Uterus (tissue), 4 donors: ENCODE data around the gene COL4A6. TPM values are rescaled to one million over a fixed set of nuclear protein-coding genes. Genes with fewer than 3 reads are reported as not detected.

Experiments used
- DNase-seq, 2 donors: peaks; one replicate each; pipeline ENCODE4 v3.0.0-alpha.2; 2019 to 2020
- H3K27ac ChIP-seq, 2 donors: fragments of 200-600 bp; sonication (generic); 1 replicate in 1 of 2; 2 replicates in 1 of 2; pipeline ENCODE4 v1.5.1; 2016 to 2018
- H3K27me3 ChIP-seq, 2 donors: fragments of 200-600 bp; sonication (generic); one replicate each; pipeline ENCODE4 v1.5.1; 2018 to 2019; ENCODE audit warnings: control low read depth in 1 of 2
- H3K36me3 ChIP-seq, 2 donors: fragments of 200-600 bp; sonication (generic); one replicate each; pipeline ENCODE4 v1.5.1; 2019; ENCODE audit warnings: control low read depth in 1 of 2
- H3K4me1 ChIP-seq, 2 donors: fragments of 200-600 bp; sonication (generic); one replicate each; pipeline ENCODE4 v1.5.1; 2018 to 2019; ENCODE audit warnings: control low read depth in 1 of 2
- H3K4me3 ChIP-seq, 2 donors: fragments of 200-600 bp; sonication (generic); 1 replicate in 1 of 2; 2 replicates in 1 of 2; pipeline ENCODE4 v1.5.1; 2018 to 2019; ENCODE audit warnings: mild to moderate bottlenecking in 1 of 2
- H3K9me3 ChIP-seq, 2 donors: fragments of 200-600 bp; sonication (generic); one replicate each; pipeline ENCODE4 v1.5.1; 2019; ENCODE audit warnings: control low read depth in 1 of 2
- POLR2A ChIP-seq, 2 donors: fragments of 450-650 bp; IDR thresholded peaks; one replicate each; pipeline ENCODE4 v1.6.1; 2016; ENCODE audit warnings: antibody characterized with exemption in 2 of 2, mild to moderate bottlenecking in 1 of 2, moderate library complexity in 1 of 2
- intact Hi-C: fragments of 100-400 bp; cut with DNase I; formaldehyde crosslinking; loops from one replicate; pipeline ENCODE4 v1.15.1; 2023; ENCODE audit warnings: low total_unique reads
- total RNA-seq, 4 donors: library from RNA; depleted of rRNA in 3 of 4; stranded (reverse); fragments of >200 nt in 3 of 4; gene quantifications; one replicate each; pipeline versions ENCODE4 v1.1.0 to v1.2.4, GENCODE V29; 2014 to 2023
- TF ChIP-seq, protein P1 (sequence below), 4 experiments: fragments of 200-600 bp in 2 of 4; fragments of 450-650 bp in 2 of 4; sonication (generic) in 2 of 4; IDR thresholded peaks; one replicate each; pipeline ENCODE4 v1.5.1; 2016 to 2019; ENCODE audit warnings: antibody characterized with exemption in 4 of 4, mild to moderate bottlenecking in 2 of 4, moderate library complexity in 1 of 4
- donor health status: DM: yes; HTN: yes; CAD: no.

COL4A6 gene
- total RNA-seq, 4 donors from 2014 or later = 0.88 to 113 (median 42.9) TPM

DNA sequence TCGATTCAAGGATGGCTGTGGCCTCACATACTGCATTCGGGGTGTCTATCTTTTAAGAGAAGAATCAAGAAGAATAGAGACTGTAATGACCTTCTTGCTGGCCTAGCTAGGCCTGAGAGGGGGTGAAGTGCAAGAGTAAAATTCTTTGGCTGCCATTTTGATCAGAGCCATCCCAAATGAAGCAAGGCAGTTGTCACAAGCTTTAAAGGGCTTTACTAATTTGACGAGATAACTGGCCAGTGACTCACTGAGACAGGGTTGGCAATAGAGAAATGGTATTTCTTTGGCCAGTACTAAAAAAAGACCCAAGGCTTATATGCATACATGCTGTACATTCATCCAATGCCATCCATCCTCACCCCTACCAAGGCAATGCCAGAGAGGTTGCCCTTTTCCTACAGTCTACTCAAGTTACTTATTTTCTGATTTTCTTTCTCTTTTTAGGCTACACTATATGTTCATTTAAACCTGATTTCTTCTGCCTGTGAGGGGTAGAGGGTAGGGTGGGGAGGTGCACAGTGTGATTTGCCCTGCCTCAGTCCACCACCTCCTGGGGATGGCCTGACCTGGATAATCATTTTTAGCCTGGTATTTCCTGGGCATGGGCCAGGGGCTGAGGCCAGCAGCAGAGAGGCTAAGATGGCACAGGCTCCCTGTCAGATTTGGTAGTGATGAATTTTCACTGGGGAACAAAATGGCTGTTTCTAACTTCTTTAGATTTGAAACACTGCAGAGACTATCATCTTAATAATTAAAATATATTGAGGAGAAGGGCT is 314.4 kb downstream of the COL4A6 start:
- DNase-seq = no peak
- H3K27me3 ChIP-seq = no peaks in the 10 kb centered on the region
- intact Hi-C loops = no loop called here
- no peak overlapping the region for H3K27ac ChIP-seq
- H3K36me3 ChIP-seq = no peaks in the 10 kb centered on the region
- no peaks in the 10 kb centered on the region for H3K9me3 ChIP-seq
- no peak overlapping the region for H3K4me3 ChIP-seq
- no peaks in the 10 kb centered on the region for H3K4me1 ChIP-seq
- TF ChIP-seq, protein P1, sequence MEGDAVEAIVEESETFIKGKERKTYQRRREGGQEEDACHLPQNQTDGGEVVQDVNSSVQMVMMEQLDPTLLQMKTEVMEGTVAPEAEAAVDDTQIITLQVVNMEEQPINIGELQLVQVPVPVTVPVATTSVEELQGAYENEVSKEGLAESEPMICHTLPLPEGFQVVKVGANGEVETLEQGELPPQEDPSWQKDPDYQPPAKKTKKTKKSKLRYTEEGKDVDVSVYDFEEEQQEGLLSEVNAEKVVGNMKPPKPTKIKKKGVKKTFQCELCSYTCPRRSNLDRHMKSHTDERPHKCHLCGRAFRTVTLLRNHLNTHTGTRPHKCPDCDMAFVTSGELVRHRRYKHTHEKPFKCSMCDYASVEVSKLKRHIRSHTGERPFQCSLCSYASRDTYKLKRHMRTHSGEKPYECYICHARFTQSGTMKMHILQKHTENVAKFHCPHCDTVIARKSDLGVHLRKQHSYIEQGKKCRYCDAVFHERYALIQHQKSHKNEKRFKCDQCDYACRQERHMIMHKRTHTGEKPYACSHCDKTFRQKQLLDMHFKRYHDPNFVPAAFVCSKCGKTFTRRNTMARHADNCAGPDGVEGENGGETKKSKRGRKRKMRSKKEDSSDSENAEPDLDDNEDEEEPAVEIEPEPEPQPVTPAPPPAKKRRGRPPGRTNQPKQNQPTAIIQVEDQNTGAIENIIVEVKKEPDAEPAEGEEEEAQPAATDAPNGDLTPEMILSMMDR (IDR thresholded peaks at IDR 0.05) = no peak
- TF ChIP-seq POLR2A (IDR thresholded peaks at IDR 0.05) = no peak

DNA sequence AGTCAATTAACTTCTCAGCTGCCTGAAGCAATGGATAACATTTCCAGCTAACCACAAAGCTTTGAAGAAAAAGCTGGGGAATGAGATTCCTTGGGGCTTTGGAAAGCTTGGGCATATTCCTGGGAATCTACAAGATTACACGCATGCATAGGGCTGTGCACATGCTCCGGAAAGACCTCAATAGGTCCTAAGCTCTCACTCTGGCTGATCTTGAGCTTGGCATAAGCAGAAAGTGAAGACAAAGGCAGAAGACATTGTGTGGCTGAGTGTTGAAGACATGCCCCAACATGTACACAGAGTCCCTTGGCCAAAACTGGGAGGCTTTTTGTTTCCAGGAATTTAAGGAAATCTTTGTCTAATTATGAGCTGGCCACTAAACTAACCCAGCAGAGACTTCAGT is 315.5 kb downstream of the COL4A6 start:
- DNase-seq = no peak
- H3K4me3 ChIP-seq = no peak overlapping the region
- intact Hi-C loops = no loop called here
- no peaks in the 10 kb centered on the region for H3K9me3 ChIP-seq
- no peaks in the 10 kb centered on the region for H3K4me1 ChIP-seq
- no peaks in the 10 kb centered on the region for H3K27me3 ChIP-seq
- no peak for TF ChIP-seq POLR2A (IDR thresholded peaks at IDR 0.05)
- TF ChIP-seq, protein P1 (IDR thresholded peaks at IDR 0.05) = no peak
- no peak overlapping the region for H3K27ac ChIP-seq
- no peaks in the 10 kb centered on the region for H3K36me3 ChIP-seq

DNA sequence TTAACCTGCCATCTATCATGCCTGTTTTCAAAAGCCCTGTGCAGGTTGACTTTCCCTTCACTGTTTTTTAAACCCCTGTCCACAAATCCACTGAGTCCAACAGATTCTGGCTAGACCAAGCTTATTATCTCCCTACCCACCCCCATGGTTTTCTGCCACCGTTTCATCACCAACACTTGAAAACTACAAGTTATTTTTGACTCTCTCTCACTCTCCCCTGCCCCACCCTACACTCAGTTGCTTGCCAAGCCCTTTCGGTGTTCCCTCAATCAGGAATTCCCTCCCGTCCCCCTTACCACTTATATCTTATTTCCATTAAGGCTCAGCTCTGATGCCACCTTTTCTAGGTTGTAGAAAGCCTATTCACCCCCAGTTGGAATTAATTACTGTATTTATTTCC is 316.9 kb downstream of the COL4A6 start:
- Histone ChIP-seq H3K36me3 (no peaks in the 10 kb centered on the region), H3K9me3 (no peaks in the 10 kb centered on the region), H3K27ac (no peak overlapping the region), H3K4me1 (no peaks in the 10 kb centered on the region), H3K4me3 (no peak overlapping the region), H3K27me3 (no peaks in the 10 kb centered on the region)
- no peak for DNase-seq
- intact Hi-C loops = no loop called here
- TF ChIP-seq, protein P1 (IDR thresholded peaks at IDR 0.05) = no peak
- no peak for TF ChIP-seq POLR2A (IDR thresholded peaks at IDR 0.05)

DNA sequence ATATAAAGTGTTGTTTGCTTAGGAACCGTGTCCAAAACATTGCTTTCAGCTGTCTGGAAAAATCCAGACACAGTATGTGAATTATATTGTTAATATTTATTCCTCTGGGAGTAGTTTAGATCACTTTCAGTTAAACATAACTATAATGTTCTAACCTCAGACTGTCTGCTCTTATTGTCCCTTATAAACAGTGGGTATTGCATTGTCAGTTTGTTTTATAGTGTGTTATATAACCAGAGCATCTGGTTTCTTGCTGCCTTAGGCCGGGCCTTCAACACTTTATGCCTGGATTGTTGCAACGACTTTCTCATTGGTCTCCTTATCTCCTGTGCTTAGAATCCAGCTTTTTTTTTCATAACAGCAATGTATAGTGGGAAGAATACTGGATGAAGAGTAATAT is 320.2 kb downstream of the COL4A6 start:
- no peaks in the 10 kb centered on the region for H3K27me3 ChIP-seq

DNA sequence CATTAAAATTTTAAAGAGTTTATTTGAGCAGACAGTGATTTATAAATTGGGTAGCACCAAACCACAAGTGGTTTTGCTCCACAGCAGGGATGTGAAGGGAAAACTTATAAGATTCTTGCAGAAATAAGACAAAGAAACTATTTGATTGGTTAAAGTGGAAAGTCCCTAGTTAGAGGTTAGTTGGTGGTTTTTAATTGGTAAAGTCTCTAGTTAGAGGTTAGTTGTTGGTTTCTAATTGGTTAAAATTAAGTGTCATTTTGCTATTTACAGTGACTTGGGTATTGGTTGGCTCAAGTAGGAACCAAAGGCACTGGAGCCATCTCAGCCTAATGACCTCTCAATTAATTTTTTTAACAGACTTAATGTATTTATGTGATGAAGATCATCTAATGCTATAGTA is 323.7 kb downstream of the COL4A6 start:
- Histone ChIP-seq H3K27me3 (no peaks in the 10 kb centered on the region), H3K4me1 (no peaks in the 10 kb centered on the region), H3K9me3 (no peaks in the 10 kb centered on the region), H3K27ac (no peak overlapping the region), H3K36me3 (no peaks in the 10 kb centered on the region), H3K4me3 (no peak overlapping the region)
- TF ChIP-seq, protein P1 (IDR thresholded peaks at IDR 0.05) = no peak
- TF ChIP-seq POLR2A (IDR thresholded peaks at IDR 0.05) = no peak
- intact Hi-C loops = no loop called here
- DNase-seq = no peak

More for the DNA sequence above, 320.2 kb downstream of the COL4A6 start:
- intact Hi-C loops = no loop called here
- no peak overlapping the region for H3K27ac ChIP-seq
- no peak overlapping the region for H3K4me3 ChIP-seq
- TF ChIP-seq POLR2A (IDR thresholded peaks at IDR 0.05) = no peak
- TF ChIP-seq, protein P1 (IDR thresholded peaks at IDR 0.05) = no peak
- H3K4me1 ChIP-seq = no peaks in the 10 kb centered on the region
- no peaks in the 10 kb centered on the region for H3K9me3 ChIP-seq
- no peak for DNase-seq
- H3K36me3 ChIP-seq = no peaks in the 10 kb centered on the region

Other genes with a start within 250 kb of the COL4A6 start
- gene COL4A5, start 1.4 kb upstream of the COL4A6 start, total RNA-seq = 100 to 1,000 TPM in 3 of 4 donors, 10 to 100 TPM in 1; 43.2 to 338 (median 127) TPM